Mucosa of descending colon (tissue), 3 donors: ENCODE data around the gene GFOD1. TPM values are rescaled to one million over a fixed set of nuclear protein-coding genes. Genes with fewer than 3 reads are reported as not detected.
A peak's percentile ranks its signal among the peaks of the same experiment; 100 is the strongest.

ENCODE experiments used
- ATAC-seq: fragments of 200-7000 bp; cut with Tn5 transposase; one replicate; pipeline ENCODE4 v1.9.1; 2020; ENCODE audit warnings: mild to moderate bottlenecking, moderate library complexity
- DNase-seq, 3 donors: peaks; one replicate each; pipeline ENCODE4 v3.0.0-alpha.2; 2020
- H3K36me3 ChIP-seq: fragments of 200-600 bp; one replicate; pipeline ENCODE4 v1.8.0; 2021; ENCODE audit warnings: low read depth, mild to moderate bottlenecking
- H3K4me1 ChIP-seq: fragments of 200-600 bp; one replicate; pipeline ENCODE4 v1.8.0; 2021; ENCODE audit warnings: low read depth, mild to moderate bottlenecking
- H3K4me3 ChIP-seq: fragments of 200-600 bp; one replicate; pipeline ENCODE4 v1.8.0; 2021; ENCODE audit warnings: mild to moderate bottlenecking
- H3K9me3 ChIP-seq: fragments of 200-600 bp; one replicate; pipeline ENCODE4 v1.8.0; 2021; ENCODE audit warnings: mild to moderate bottlenecking
- CTCF ChIP-seq: fragments of 200-600 bp; IDR thresholded peaks from one replicate; pipeline ENCODE4 v1.8.0; 2022; ENCODE audit warnings: antibody characterized with exemption, mild to moderate bottlenecking
- intact Hi-C, 2 donors: fragments of 100-400 bp; cut with DNase I in 1 of 2; cut with micrococcal nuclease in 1 of 2; formaldehyde crosslinking; loops; one replicate each; pipeline versions ENCODE4 v1.11.0 to v1.11.1; 2022; cut with DNase I, micrococcal nuclease
- total RNA-seq, 3 donors: library from RNA; stranded (reverse); fragmentation: NEBNext Ultra II Directional in 2 of 3; extraction: Animal tissue kit (Norgen Biotek cat#: 25700) in 2 of 3; gene quantifications; one replicate each; pipeline versions ENCODE4 v1.2.1 to v1.2.4, GENCODE V29; 2021 to 2023
- donor health status: DM: no; HTN: no; CAD: no; lungs with moderate emphysema.
- donor health status: DM: no; HTN: no; CAD: no.
- donor health status: DM: no; HTN: yes; CAD: no.

The GFOD1 gene
- total RNA-seq, 3 donors from 2014 or later: 10.4 to 22.4 (median 13.2) TPM

- Histone ChIP-seq H3K36me3 (no peaks in the 10 kb centered on the region), H3K4me3 (no peak overlapping the region), H3K9me3 (no peaks in the 10 kb centered on the region), H3K4me1 (no peaks in the 10 kb centered on the region)
- intact Hi-C loops: no loop called here
- DNase-seq (no peak), ATAC-seq (peak; percentile 34)
- no peak for TF ChIP-seq CTCF
Observed at GRCh38 chr6:13431861-13432465, 55.4 kb downstream of the GFOD1 start.

- Histone ChIP-seq H3K9me3 (no peaks in the 10 kb centered on the region), H3K4me1 (no peaks in the 10 kb centered on the region), H3K4me3 (no peak overlapping the region), H3K36me3 (no peaks in the 10 kb centered on the region)
- intact Hi-C loops: no loop called here
- no peak for DNase-seq
- TF ChIP-seq CTCF: no peak
- no peak for ATAC-seq
Observed at GRCh38 chr6:13431059-13431656, 56.2 kb downstream of the GFOD1 start.

- H3K4me1 ChIP-seq: no peaks in the 10 kb centered on the region
- H3K36me3 ChIP-seq: no peaks in the 10 kb centered on the region
- H3K4me3 ChIP-seq: no peak overlapping the region
- ATAC-seq (no peak), DNase-seq (no peak)
- H3K9me3 ChIP-seq: no peaks in the 10 kb centered on the region
- intact Hi-C loops: no loop called here
- no peak for TF ChIP-seq CTCF
Observed at GRCh38 chr6:13429406-13429753, 58.0 kb downstream of the GFOD1 start.

- Histone ChIP-seq H3K36me3 (no peaks in the 10 kb centered on the region), H3K4me1 (no peaks in the 10 kb centered on the region), H3K9me3 (no peaks in the 10 kb centered on the region), H3K4me3 (no peak overlapping the region)
- intact Hi-C loops: no loop called here
- TF ChIP-seq CTCF: no peak
- DNase-seq (no peak), ATAC-seq (peak; percentile 7)
Observed at GRCh38 chr6:13428583-13429405, 58.6 kb downstream of the GFOD1 start.

- Histone ChIP-seq H3K4me3 (no peak overlapping the region), H3K9me3 (no peaks in the 10 kb centered on the region), H3K4me1 (no peaks in the 10 kb centered on the region), H3K36me3 (no peaks in the 10 kb centered on the region)
- no peak for TF ChIP-seq CTCF
- DNase-seq: peak in 1 of 3 donors; percentile 67
- intact Hi-C loops: no loop called here
- peak; percentile 76 for ATAC-seq
Observed at GRCh38 chr6:13427801-13428582, 59.4 kb downstream of the GFOD1 start.
